ENCODE measurements around the gene PYDC1.

DNA sequence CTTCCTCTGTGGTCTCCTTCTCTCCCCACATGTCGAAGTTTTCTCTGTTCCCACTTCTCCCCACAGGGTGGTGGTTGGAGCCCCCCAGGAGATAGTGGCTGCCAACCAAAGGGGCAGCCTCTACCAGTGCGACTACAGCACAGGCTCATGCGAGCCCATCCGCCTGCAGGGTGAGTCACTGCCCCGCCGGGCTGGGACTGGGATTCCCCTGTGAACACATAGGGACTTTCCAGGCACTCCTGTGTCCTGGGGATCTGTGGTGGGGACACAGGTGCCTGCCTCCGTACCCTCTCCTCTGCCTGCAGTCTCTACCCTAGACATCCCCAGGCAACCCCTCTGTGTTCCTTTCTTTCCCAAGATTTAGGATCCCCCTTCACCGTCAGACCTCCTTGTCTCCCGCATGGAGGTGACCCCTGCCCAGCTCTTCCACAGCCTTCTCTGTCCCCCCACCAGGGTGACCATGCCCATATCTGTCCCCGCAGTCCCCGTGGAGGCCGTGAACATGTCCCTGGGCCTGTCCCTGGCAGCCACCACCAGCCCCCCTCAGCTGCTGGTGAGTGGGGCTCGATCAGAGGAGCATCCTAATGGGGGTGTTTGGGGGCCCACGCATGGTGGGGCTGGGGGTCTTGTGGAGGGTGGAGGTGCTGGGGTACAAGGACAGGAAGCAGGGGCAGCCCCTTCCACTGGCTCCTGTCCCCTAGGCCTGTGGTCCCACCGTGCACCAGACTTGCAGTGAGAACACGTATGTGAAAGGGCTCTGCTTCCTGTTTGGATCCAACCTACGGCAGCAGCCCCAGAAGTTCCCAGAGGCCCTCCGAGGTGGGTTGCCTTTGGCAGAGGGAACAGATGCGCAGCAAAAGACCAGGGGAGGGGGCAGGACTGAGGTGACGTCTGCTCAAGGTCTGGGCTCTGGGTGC, 48.7 kb upstream of the PYDC1 start:
- TF ChIP-seq, protein P1, sequence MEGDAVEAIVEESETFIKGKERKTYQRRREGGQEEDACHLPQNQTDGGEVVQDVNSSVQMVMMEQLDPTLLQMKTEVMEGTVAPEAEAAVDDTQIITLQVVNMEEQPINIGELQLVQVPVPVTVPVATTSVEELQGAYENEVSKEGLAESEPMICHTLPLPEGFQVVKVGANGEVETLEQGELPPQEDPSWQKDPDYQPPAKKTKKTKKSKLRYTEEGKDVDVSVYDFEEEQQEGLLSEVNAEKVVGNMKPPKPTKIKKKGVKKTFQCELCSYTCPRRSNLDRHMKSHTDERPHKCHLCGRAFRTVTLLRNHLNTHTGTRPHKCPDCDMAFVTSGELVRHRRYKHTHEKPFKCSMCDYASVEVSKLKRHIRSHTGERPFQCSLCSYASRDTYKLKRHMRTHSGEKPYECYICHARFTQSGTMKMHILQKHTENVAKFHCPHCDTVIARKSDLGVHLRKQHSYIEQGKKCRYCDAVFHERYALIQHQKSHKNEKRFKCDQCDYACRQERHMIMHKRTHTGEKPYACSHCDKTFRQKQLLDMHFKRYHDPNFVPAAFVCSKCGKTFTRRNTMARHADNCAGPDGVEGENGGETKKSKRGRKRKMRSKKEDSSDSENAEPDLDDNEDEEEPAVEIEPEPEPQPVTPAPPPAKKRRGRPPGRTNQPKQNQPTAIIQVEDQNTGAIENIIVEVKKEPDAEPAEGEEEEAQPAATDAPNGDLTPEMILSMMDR (IDR thresholded peaks at IDR 0.05): no peak
- no peak for TF ChIP-seq POLR2AphosphoS5 (IDR thresholded peaks at IDR 0.05)
- no peak for TF ChIP-seq POLR2A (IDR thresholded peaks at IDR 0.05)
